Tibial artery (tissue), 4 donors: Measurements from ENCODE around the gene SMIM14.
A peak's percentile ranks its signal among the peaks of the same experiment; 100 is the strongest.
"Not testable (repeated sequence)": the region's sequence is repeated elsewhere in the genome, so short reads cannot be mapped to it uniquely, and the experiment has no call there.

Experiments used
- DNase-seq, 2 donors: peaks; one replicate each; pipeline ENCODE4 v3.0.0-alpha.2; 2019
- H3K27ac ChIP-seq, 2 donors: fragments of 200-600 bp; sonication (generic) in 1 of 2; 1 replicate in 1 of 2; 2 replicates in 1 of 2; pipeline ENCODE4 v1.5.1; 2018 to 2019; ENCODE audit warnings: mild to moderate bottlenecking in 1 of 2
- H3K27me3 ChIP-seq, 2 donors: fragments of 200-600 bp; sonication (generic) in 1 of 2; one replicate each; pipeline versions ENCODE4 v1.5.1 to v1.6.0; 2016 to 2019
- H3K36me3 ChIP-seq, 3 donors: fragments of 200-600 bp; sonication (generic) in 2 of 3; one replicate each; pipeline ENCODE4 v1.5.1; 2016 to 2019; ENCODE audit warnings: mild to moderate bottlenecking in 2 of 3
- H3K4me1 ChIP-seq, 4 donors: fragments of 200-600 bp; sonication (generic) in 2 of 4; 1 replicate in 3 of 4; 2 replicates in 1 of 4; pipeline ENCODE4 v1.5.1; 2016 to 2019
- H3K4me3 ChIP-seq, 2 donors: fragments of 200-600 bp; sonication (generic) in 1 of 2; 1 replicate in 1 of 2; 2 replicates in 1 of 2; pipeline ENCODE4 v1.5.1; 2018 to 2019; ENCODE audit warnings: mild to moderate bottlenecking in 2 of 2
- H3K9me3 ChIP-seq, 3 donors: fragments of 200-600 bp; sonication (generic) in 1 of 3; one replicate each; pipeline ENCODE4 v1.5.1; 2016 to 2019
- CTCF ChIP-seq, 2 experiments: fragments of 200-600 bp in 1 of 2; fragments of 450-650 bp in 1 of 2; IDR thresholded peaks; one replicate each; pipeline ENCODE4 v1.5.1; 2017 to 2019; ENCODE audit warnings: antibody characterized with exemption in 2 of 2, mild to moderate bottlenecking in 1 of 2, moderate library complexity in 1 of 2
- intact Hi-C: fragments of 100-400 bp; cut with DNase I; formaldehyde crosslinking; loops from one replicate; pipeline ENCODE4 v1.15.0; 2023; ENCODE audit warnings: low total_unique reads

The SMIM14 gene

GRCh38 chr4:39510348-39510929, 128.2 kb downstream of the SMIM14 start:
- no peak overlapping the region for H3K27ac ChIP-seq
- no peak overlapping the region for H3K4me3 ChIP-seq
- intact Hi-C loops = no loop called here
- H3K27me3 ChIP-seq = no peaks in the 10 kb centered on the region
- H3K4me1 ChIP-seq = peaks cover 0 to 4% (median 0%) of the 10 kb centered on the region in 4 donors
- no peaks in the 10 kb centered on the region for H3K9me3 ChIP-seq
- no peak for DNase-seq
- no peak for TF ChIP-seq CTCF (IDR thresholded peaks at IDR 0.05)
- H3K36me3 ChIP-seq = peaks cover 52 to 85% (median 60%) of the 10 kb centered on the region in 3 donors

GRCh38 chr4:39505581-39505980, 133.1 kb downstream of the SMIM14 start:
- intact Hi-C loops = no loop called here
- no peaks in the 10 kb centered on the region for H3K9me3 ChIP-seq
- H3K36me3 ChIP-seq = peaks cover 72 to 92% (median 88%) of the 10 kb centered on the region in 3 donors
- no peak for TF ChIP-seq CTCF (IDR thresholded peaks at IDR 0.05)
- no peak overlapping the region for H3K27ac ChIP-seq
- H3K27me3 ChIP-seq = no peaks in the 10 kb centered on the region
- no peak for DNase-seq
- no peak overlapping the region for H3K4me3 ChIP-seq
- peaks cover 0 to 22% (median 2%) of the 10 kb centered on the region in 4 donors for H3K4me1 ChIP-seq

GRCh38 chr4:39504538-39504937, 134.1 kb downstream of the SMIM14 start:
- H3K27me3 ChIP-seq = no peaks in the 10 kb centered on the region
- peaks cover 69 to 92% (median 85%) of the 10 kb centered on the region in 3 donors for H3K36me3 ChIP-seq
- DNase-seq = no peak
- no peak for TF ChIP-seq CTCF (IDR thresholded peaks at IDR 0.05)
- H3K4me3 ChIP-seq = no peak overlapping the region
- peaks cover 0 to 22% (median 2%) of the 10 kb centered on the region in 4 donors for H3K4me1 ChIP-seq
- intact Hi-C loops = no loop called here
- no peak overlapping the region for H3K27ac ChIP-seq
- H3K9me3 ChIP-seq = no peaks in the 10 kb centered on the region

- H3K27me3 ChIP-seq, H3K4me3 ChIP-seq, H3K9me3 ChIP-seq, intact Hi-C loops: not testable (repeated sequence)
- Histone ChIP-seq H3K4me1 (peaks cover 0 to 22% (median 2%) of the 10 kb centered on the region in 4 donors), H3K36me3 (peaks cover 52 to 85% (median 77%) of the 10 kb centered on the region in 3 donors), H3K27ac (peak overlapping the region; percentile 63)
- DNase-seq = peak; percentile 62 to 70
Observed at GRCh38 chr4:39502664-39503035, 136.0 kb downstream of the SMIM14 start.

GRCh38 chr4:39502019-39502663, 136.5 kb downstream of the SMIM14 start:
- Histone ChIP-seq H3K27ac (peak overlapping the region; percentile 63), H3K4me3 (no peak overlapping the region), H3K4me1 (peaks cover 0 to 20% (median 2%) of the 10 kb centered on the region in 4 donors), H3K27me3 (no peaks in the 10 kb centered on the region), H3K36me3 (peaks cover 47 to 80% (median 72%) of the 10 kb centered on the region in 3 donors), H3K9me3 (no peaks in the 10 kb centered on the region)
- intact Hi-C loops = no loop called here
- no peak for TF ChIP-seq CTCF (IDR thresholded peaks at IDR 0.05)
- DNase-seq = no peak

GRCh38 chr4:39498727-39499020, 140.0 kb downstream of the SMIM14 start:
- Histone ChIP-seq H3K27me3 (no peaks in the 10 kb centered on the region), H3K9me3 (no peaks in the 10 kb centered on the region), H3K4me3 (no peak overlapping the region), H3K36me3 (peaks cover 21 to 46% (median 37%) of the 10 kb centered on the region in 3 donors), H3K4me1 (peaks cover 0 to 18% (median 2%) of the 10 kb centered on the region in 4 donors), H3K27ac (no peak overlapping the region)
- no peak for DNase-seq
- no peak for TF ChIP-seq CTCF (IDR thresholded peaks at IDR 0.05)
- intact Hi-C loops = no loop called here
